SU-DHL-6 (cell line): Measurements from ENCODE around the gene RAB3B.

Experiments
- H2AFZ ChIP-seq: fragments of 200-600 bp; sonication (generic); 2 replicates; pipeline ENCODE4 v1.6.1; 2014; ENCODE audit warnings: low read depth, mild to moderate bottlenecking, moderate library complexity, mixed read lengths, antibody characterized with exemption, low read length; ENCODE audit not compliant: severe bottlenecking
- H3F3A ChIP-seq: fragments of 200-600 bp; shearing (Covaris generic); 2 replicates; pipeline ENCODE4 v1.6.0; 2016; ENCODE audit warnings: antibody characterized with exemption, mild to moderate bottlenecking; ENCODE audit not compliant: insufficient read depth
- H3K27ac ChIP-seq: fragments of 200-600 bp; sonication (generic); 2 replicates; pipeline ENCODE4 v1.5.1; 2016; ENCODE audit warnings: low read depth, mild to moderate bottlenecking, low read length, moderate library complexity, mixed read lengths
- H3K27me3 ChIP-seq: fragments of 200-600 bp; sonication (generic), shearing (Covaris generic); 2 replicates; pipeline ENCODE4 v1.6.0; 2014; ENCODE audit warnings: mild to moderate bottlenecking, low read length
- H3K36me3 ChIP-seq: fragments of 200-600 bp; sonication (generic); 2 replicates; pipeline ENCODE4 v1.6.1; 2014; ENCODE audit warnings: mild to moderate bottlenecking, low read length, mixed read lengths
- H3K4me2 ChIP-seq: fragments of 300-600, 200-600 bp; shearing (Covaris generic), sonication (generic); 2 replicates; pipeline ENCODE4 v1.6.0; 2014; ENCODE audit warnings: low read length, low read depth, mild to moderate bottlenecking; ENCODE audit not compliant: poor library complexity, severe bottlenecking
- H3K4me3 ChIP-seq: fragments of 200-600 bp; sonication (generic); 2 replicates; pipeline ENCODE4 v1.5.1; 2014; ENCODE audit warnings: antibody characterized with exemption, low read length, mild to moderate bottlenecking, mixed read lengths; ENCODE audit not compliant: insufficient read depth, poor library complexity, severe bottlenecking
- H3K79me2 ChIP-seq: fragments of 200-600 bp; sonication (generic); 2 replicates; pipeline ENCODE4 v1.6.1; 2014; ENCODE audit warnings: mild to moderate bottlenecking, low read length, moderate library complexity; ENCODE audit not compliant: insufficient read depth
- H3K9ac ChIP-seq: fragments of 200-600 bp; sonication (generic); 2 replicates; pipeline ENCODE4 v1.7.0; 2014; ENCODE audit warnings: mild to moderate bottlenecking, low read length
- H3K9me2 ChIP-seq: fragments of 200-600 bp; sonication (generic); replicated peaks from 2 replicates; pipeline ENCODE4 v1.6.1; 2014; ENCODE audit warnings: low read length; ENCODE audit not compliant: insufficient read depth
- H3K9me3 ChIP-seq: fragments of 200-600 bp; sonication (generic); 2 replicates; pipeline ENCODE4 v1.6.1; 2014; ENCODE audit warnings: low read length, mixed read lengths; ENCODE audit not compliant: insufficient read depth
- H4K20me1 ChIP-seq: fragments of 200-600 bp; sonication (generic); 2 replicates; pipeline ENCODE4 v1.6.1; 2014; ENCODE audit warnings: low read depth, mild to moderate bottlenecking, antibody characterized with exemption, low read length, moderate library complexity, mixed read lengths
- CTCF ChIP-seq: fragments of 200-600 bp; sonication (generic); IDR thresholded peaks from one replicate; pipeline ENCODE4 v1.5.1; 2017; ENCODE audit warnings: antibody characterized with exemption, mild to moderate bottlenecking, low read length, moderate library complexity; ENCODE audit not compliant: insufficient read depth, poor library complexity, severe bottlenecking
- EZH2phosphoT487 ChIP-seq: fragments of 200-600 bp; sonication (generic), shearing (Covaris generic); conservative IDR thresholded peaks from 2 replicates; pipeline ENCODE4 v1.6.1; 2018; ENCODE audit warnings: mild to moderate bottlenecking, antibody characterized with exemption, low read length, moderate library complexity, mixed read lengths

Gene RAB3B

GRCh38 chr1:51878616-51879336 is 111.7 kb downstream of the RAB3B start, which contains the start of gene NRDC:
NRDC (minus strand) TSS chr1:51878727; CDS start chr1:51878615, 112 bp downstream.
- Histone ChIP-seq H3K4me3 (peak within 1 kb of the TSS; percentile 82), H3K9ac (peak within 1 kb of the TSS; percentile 93), H3K27me3 (no peaks in the 10 kb centered on the region), H3K79me2 (peaks cover 47% of the 10 kb centered on the region), H3K4me2 (peak within 1 kb of the TSS; percentile 92), H4K20me1 (peaks cover 5% of the 10 kb centered on the region; the same call in 1 of the 2 replicates), H3K9me2 (no peaks in the 10 kb centered on the region), H3K36me3 (no peaks in the 10 kb centered on the region), H3K9me3 (no peaks in the 10 kb centered on the region), H3K27ac (peak within 1 kb of the TSS; percentile 68), H3F3A (no peaks in the 10 kb centered on the region; the same call in 1 of the 2 replicates), H2AFZ (peak within 1 kb of the TSS; percentile 86)
- TF ChIP-seq CTCF: no peak
- no peak for TF ChIP-seq EZH2phosphoT487

GRCh38 chr1:51878308-51878615 is 112.2 kb downstream of the RAB3B start:
- no peaks in the 10 kb centered on the region for H3K27me3 ChIP-seq
- peak overlapping the region; percentile 59 for H3K4me2 ChIP-seq
- peak overlapping the region; percentile 82 for H3K4me3 ChIP-seq
- H3K9me2 ChIP-seq: no peaks in the 10 kb centered on the region
- TF ChIP-seq EZH2phosphoT487 (no peak), CTCF (no peak)
- H3K36me3 ChIP-seq: no peaks in the 10 kb centered on the region
- H3K9me3 ChIP-seq: no peaks in the 10 kb centered on the region
- peak overlapping the region; percentile 68 for H3K27ac ChIP-seq
- peak overlapping the region; percentile 69 for H2AFZ ChIP-seq
- no peaks in the 10 kb centered on the region; the same call in 1 of the 2 replicates for H3F3A ChIP-seq
- peaks cover 5% of the 10 kb centered on the region; the same call in 1 of the 2 replicates for H4K20me1 ChIP-seq
- H3K79me2 ChIP-seq: peaks cover 51% of the 10 kb centered on the region
- peak overlapping the region; percentile 93 for H3K9ac ChIP-seq

DNA sequence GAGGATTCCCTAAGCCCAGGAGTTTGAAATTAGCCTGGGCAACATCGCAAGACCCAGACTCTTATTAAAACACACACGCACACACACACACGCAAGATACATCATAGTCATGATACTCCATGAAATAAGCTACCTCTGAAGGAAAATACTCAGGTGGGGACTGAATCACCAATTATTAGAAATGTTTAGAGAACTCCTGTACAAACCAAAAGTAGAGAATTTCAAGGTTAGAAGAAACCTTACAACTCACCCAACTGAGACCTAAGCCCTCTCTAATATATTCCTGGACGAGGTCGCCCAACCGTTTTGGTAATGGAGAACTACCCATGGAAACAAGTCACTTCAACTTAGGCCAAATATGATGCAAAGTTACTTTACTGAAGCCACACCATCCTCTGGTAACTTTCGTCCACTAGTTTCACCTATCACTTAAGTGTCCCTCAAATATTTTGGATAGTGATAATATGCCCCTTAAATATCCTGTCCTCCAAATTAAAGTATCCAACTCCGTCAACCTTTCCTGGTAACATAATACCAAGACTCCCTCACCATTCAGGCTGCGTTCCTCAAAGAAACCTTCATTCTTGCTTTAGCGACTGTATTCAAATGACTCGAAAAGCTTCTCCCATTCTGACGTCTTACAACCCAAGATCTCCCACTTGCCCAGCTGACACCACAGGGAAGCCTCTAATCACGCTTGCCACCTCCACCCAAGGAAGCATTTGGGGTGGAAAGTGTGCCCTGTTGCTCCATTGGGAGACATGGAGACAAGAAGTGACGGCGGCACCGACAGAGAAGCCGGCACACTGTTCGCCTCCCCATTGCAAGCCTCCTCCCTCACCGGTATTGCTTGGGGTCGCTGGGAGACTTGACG is 112.8 kb downstream of the RAB3B start:
- no peak for TF ChIP-seq CTCF
- TF ChIP-seq EZH2phosphoT487: no peak
- peak overlapping the region; percentile 69 for H2AFZ ChIP-seq
- H3K9me2 ChIP-seq: no peaks in the 10 kb centered on the region

More for the DNA sequence above, 112.8 kb downstream of the RAB3B start:
- H3F3A ChIP-seq: no peaks in the 10 kb centered on the region; the same call in 1 of the 2 replicates
- H3K9ac ChIP-seq: peak overlapping the region; percentile 93
- no peaks in the 10 kb centered on the region for H3K9me3 ChIP-seq
- H3K27me3 ChIP-seq: no peaks in the 10 kb centered on the region
- peaks cover 57% of the 10 kb centered on the region for H3K79me2 ChIP-seq
- H3K27ac ChIP-seq: peak overlapping the region; percentile 68
- peak overlapping the region; percentile 82 for H3K4me3 ChIP-seq
- no peaks in the 10 kb centered on the region for H3K36me3 ChIP-seq
- peak overlapping the region; percentile 59 for H3K4me2 ChIP-seq
- peaks cover 5% of the 10 kb centered on the region; the same call in 1 of the 2 replicates for H4K20me1 ChIP-seq
